Panc1 (cell line): Measurements from ENCODE around the gene TSHZ2.

Experiments used
- POLR2AphosphoS5 ChIP-seq: IDR thresholded peaks from 2 replicates; pipeline ENCODE4 v1.6.1; 2012; ENCODE audit warnings: mild to moderate bottlenecking, low read depth, low read length, moderate library complexity
- SIN3A ChIP-seq: IDR thresholded peaks from 2 replicates; pipeline ENCODE4 v1.6.1; 2012; ENCODE audit warnings: low read depth, mild to moderate bottlenecking, low read length, moderate library complexity, borderline replicate concordance; ENCODE audit not compliant: insufficient read depth
- TF ChIP-seq, protein P1 (sequence below): fragments of 450-650 bp; IDR thresholded peaks from 2 replicates; pipeline ENCODE4 v1.5.1; 2017; ENCODE audit warnings: mild to moderate bottlenecking
- TF ChIP-seq, protein P2 (sequence below), 2 experiments: IDR thresholded peaks; 2 replicates each; pipeline ENCODE4 v1.6.1; 2011 to 2012; ENCODE audit warnings: low read depth in 2 of 2, control low read depth in 1 of 2, low read length in 1 of 2, mild to moderate bottlenecking in 1 of 2, moderate library complexity in 1 of 2; ENCODE audit not compliant: insufficient read depth in 1 of 2

DNA sequence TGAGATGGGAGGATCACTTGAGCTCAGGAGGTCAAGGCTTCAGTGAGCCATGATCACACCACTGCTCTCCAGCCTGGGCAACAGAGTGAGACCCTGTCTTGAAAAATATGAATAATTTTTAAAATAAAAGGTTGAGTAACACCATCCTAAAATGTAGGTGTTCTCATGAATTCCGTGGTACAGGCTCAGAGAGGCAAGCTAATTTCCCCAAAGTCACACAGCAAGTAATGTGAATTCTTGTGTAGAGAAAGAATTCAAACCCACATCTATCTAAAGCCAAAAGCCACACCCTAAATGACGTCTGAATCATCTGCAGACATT is 541.0 kb downstream of the TSHZ2 start:
- TF ChIP-seq, protein P1, sequence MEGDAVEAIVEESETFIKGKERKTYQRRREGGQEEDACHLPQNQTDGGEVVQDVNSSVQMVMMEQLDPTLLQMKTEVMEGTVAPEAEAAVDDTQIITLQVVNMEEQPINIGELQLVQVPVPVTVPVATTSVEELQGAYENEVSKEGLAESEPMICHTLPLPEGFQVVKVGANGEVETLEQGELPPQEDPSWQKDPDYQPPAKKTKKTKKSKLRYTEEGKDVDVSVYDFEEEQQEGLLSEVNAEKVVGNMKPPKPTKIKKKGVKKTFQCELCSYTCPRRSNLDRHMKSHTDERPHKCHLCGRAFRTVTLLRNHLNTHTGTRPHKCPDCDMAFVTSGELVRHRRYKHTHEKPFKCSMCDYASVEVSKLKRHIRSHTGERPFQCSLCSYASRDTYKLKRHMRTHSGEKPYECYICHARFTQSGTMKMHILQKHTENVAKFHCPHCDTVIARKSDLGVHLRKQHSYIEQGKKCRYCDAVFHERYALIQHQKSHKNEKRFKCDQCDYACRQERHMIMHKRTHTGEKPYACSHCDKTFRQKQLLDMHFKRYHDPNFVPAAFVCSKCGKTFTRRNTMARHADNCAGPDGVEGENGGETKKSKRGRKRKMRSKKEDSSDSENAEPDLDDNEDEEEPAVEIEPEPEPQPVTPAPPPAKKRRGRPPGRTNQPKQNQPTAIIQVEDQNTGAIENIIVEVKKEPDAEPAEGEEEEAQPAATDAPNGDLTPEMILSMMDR, result no peak
- TF ChIP-seq, protein P2, sequence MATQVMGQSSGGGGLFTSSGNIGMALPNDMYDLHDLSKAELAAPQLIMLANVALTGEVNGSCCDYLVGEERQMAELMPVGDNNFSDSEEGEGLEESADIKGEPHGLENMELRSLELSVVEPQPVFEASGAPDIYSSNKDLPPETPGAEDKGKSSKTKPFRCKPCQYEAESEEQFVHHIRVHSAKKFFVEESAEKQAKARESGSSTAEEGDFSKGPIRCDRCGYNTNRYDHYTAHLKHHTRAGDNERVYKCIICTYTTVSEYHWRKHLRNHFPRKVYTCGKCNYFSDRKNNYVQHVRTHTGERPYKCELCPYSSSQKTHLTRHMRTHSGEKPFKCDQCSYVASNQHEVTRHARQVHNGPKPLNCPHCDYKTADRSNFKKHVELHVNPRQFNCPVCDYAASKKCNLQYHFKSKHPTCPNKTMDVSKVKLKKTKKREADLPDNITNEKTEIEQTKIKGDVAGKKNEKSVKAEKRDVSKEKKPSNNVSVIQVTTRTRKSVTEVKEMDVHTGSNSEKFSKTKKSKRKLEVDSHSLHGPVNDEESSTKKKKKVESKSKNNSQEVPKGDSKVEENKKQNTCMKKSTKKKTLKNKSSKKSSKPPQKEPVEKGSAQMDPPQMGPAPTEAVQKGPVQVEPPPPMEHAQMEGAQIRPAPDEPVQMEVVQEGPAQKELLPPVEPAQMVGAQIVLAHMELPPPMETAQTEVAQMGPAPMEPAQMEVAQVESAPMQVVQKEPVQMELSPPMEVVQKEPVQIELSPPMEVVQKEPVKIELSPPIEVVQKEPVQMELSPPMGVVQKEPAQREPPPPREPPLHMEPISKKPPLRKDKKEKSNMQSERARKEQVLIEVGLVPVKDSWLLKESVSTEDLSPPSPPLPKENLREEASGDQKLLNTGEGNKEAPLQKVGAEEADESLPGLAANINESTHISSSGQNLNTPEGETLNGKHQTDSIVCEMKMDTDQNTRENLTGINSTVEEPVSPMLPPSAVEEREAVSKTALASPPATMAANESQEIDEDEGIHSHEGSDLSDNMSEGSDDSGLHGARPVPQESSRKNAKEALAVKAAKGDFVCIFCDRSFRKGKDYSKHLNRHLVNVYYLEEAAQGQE (IDR thresholded peaks at IDR 0.05; ENCODE audit: insufficient read depth in 1 of 2, low read depth in 2 of 2, low read length in 1 of 2), result no peak
- no peak for TF ChIP-seq POLR2AphosphoS5
- no peak for TF ChIP-seq SIN3A
